ENCODE measurements around the gene KLHDC4. TPM values are rescaled to one million over a fixed set of nuclear protein-coding genes. Genes with fewer than 3 reads are reported as not detected.
"Not testable (repeated sequence)": the region's sequence is repeated elsewhere in the genome, so short reads cannot be mapped to it uniquely, and the experiment has no call there.

KLHDC4 gene
- total and polyA plus RNA-seq, 2 of the 4 experiments (the other 2 are of a cell fraction): 13.6 to 19.0 TPM

DNA sequence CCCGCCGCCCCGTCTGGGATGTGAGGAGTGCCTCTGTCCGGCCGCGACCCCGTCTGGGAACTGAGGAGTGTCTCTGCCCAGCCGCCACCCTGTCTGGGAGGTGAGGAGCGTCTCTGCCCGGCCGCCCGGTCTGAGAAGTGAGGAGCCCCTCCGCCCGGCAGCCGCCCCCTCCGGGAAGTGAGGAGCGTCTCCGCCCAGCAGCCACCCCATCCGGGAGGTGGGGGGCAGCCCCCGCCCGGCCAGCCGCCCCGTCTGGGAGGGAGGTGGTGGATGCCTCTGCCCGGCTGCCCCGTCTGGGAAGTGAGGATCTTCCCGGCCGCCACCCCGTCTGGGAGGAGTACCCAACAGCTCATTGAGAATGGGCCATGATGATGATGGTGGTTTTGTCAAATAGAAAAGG is 47.0 kb downstream of the KLHDC4 start:
- POLR2A ChIA-PET (ENCODE audit: unreplicated experiment); H3K27ac ChIP-seq (ENCODE audit: insufficient read depth, low read length); H2BK120ac ChIP-seq (ENCODE audit: low read depth, low read length); H3K27me3 ChIP-seq (ENCODE audit: control insufficient read depth, insufficient read depth, low read length); H3K23ac ChIP-seq (ENCODE audit: low read depth, low read length); H3K18ac ChIP-seq (ENCODE audit: low read depth, low read length); H2BK20ac ChIP-seq (ENCODE audit: low read depth, low read length); in situ Hi-C loops (cut with MboI; ENCODE audit: low sequenced_read_pairs); dilution Hi-C loops (cut with HindIII; ENCODE audit: low sequenced_read_pairs, unreplicated experiment); H3K9me3 ChIP-seq (ENCODE audit: control insufficient read depth, insufficient read depth, low read length); H2BK5ac ChIP-seq (ENCODE audit: low read depth, low read length, poor library complexity, severe bottlenecking); H3K14ac ChIP-seq (replicated peaks; ENCODE audit: low read depth, low read length); H2AK5ac ChIP-seq (ENCODE audit: low read depth, low read length); H3K4me1 ChIP-seq (ENCODE audit: control insufficient read depth, insufficient read depth, low read length); H3K4me3 ChIP-seq (ENCODE audit: insufficient read depth, low read depth, low read length); ATAC-seq (ENCODE audit: low read depth); H4K91ac ChIP-seq (ENCODE audit: insufficient read depth, low read depth, low read length); H3K56ac ChIP-seq (ENCODE audit: extremely low read depth, insufficient read depth, low read length); H2BK15ac ChIP-seq (ENCODE audit: low read depth, low read length); H4K8ac ChIP-seq (ENCODE audit: low read depth in 2 of 2, low read length in 2 of 2); H3K4ac ChIP-seq (ENCODE audit: low read depth, low read length); H2AFZ ChIP-seq (replicated peaks; ENCODE audit: low read length, poor library complexity); intact Hi-C loops (cut with micrococcal nuclease); CTCF ChIA-PET; H3K9ac ChIP-seq (ENCODE audit: low read depth, low read length); BruUV-seq (replicated peaks); H4K5ac ChIP-seq (ENCODE audit: low read depth, low read length); DNase-seq; H3K4me2 ChIP-seq (ENCODE audit: low read depth, low read length); H2AK9ac ChIP-seq (replicated peaks; ENCODE audit: low read depth, low read length, poor library complexity): not testable (repeated sequence)
- H3K9me1 ChIP-seq (ENCODE audit: insufficient read depth, low read length): peaks cover 14% of the 10 kb centered on the region
- H4K20me1 ChIP-seq (ENCODE audit: insufficient read depth, low read length): peaks cover 22% of the 10 kb centered on the region
- peaks cover 12% of the 10 kb centered on the region for H3K36me3 ChIP-seq (ENCODE audit: control insufficient read depth, insufficient read depth, low read length)
- WGBS, 2 experiments (ENCODE audit: extremely low coverage in 2 of 2, insufficient read length in 1 of 2): 92% methylated on average over 14 of the region's 28 CpGs; no CpG with 5 or more reads in 1 of the 2 experiments
- H3K79me1 ChIP-seq (ENCODE audit: low read depth in 1 of 2, low read length in 2 of 2): peaks cover 11 to 27% of the 10 kb centered on the region in 2 experiments; a peak in 3 of 4 replicates

Data from IMR-90 (cell line).